Urothelium cell line (cell line): ENCODE results near the gene RABEPK.
"Not testable (repeated sequence)": the region's sequence is repeated elsewhere in the genome, so short reads cannot be mapped to it uniquely, and the experiment has no call there.

Experiments
- DNase-seq: peaks from one replicate; pipeline ENCODE4 v3.0.0; 2011; ENCODE audit warnings: low spot score, mixed read lengths
- FAIRE-seq: peaks from 2 replicates; lab custom pipeline; 2011; peaks lifted over from hg19 to GRCh38; lab: Jason Lieb, UNC

The RABEPK gene, protein sequence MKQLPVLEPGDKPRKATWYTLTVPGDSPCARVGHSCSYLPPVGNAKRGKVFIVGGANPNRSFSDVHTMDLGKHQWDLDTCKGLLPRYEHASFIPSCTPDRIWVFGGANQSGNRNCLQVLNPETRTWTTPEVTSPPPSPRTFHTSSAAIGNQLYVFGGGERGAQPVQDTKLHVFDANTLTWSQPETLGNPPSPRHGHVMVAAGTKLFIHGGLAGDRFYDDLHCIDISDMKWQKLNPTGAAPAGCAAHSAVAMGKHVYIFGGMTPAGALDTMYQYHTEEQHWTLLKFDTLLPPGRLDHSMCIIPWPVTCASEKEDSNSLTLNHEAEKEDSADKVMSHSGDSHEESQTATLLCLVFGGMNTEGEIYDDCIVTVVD

DNA sequence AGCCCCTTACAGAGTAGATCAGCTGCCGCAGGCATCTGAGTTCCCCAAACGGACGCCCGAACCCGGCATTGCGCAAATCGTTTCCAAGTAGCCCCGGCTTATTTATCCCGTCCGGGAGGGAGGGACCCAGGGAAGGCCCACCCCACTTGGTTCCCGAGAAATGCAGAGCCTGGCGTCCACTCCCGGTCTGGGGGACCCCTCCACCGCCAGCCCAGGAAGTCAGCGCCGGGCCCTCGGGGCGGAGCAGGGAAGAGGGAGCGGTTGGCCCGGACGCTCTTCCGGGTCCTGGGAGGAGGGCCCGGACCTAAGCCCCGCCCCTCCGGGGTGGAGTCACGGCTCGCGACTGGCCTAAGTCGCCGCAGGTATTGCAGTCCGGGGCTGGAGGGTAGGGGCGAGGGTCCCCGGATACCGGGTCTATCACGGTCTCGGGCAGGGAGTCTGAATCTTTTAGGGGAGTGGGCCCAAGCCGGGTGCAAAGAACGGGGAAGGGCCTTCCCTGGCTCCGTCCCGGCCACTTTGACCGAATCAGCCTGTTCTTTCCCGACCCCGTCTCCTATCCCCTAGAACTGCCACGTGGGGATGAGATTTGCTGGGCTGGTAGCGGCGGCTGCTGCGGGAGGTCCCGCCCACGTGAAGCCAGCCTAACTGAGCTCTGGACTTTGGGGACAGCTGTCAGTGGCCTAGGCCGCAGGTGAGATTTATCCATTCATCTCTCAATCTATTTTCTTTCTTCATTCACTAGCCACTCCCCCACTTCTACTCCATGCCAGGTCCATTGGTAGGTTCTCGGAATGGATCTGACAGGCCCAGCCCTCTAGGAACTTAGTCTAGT is at the start of gene RABEPK:
Gene RABEPK, plus strand, starts transcription at position 327 of the 832 bp plus-strand sequence. CDS start 2,472 bp downstream, outside the sequence.
- no peak for FAIRE-seq
- peak; percentile 97 for DNase-seq

DNA sequence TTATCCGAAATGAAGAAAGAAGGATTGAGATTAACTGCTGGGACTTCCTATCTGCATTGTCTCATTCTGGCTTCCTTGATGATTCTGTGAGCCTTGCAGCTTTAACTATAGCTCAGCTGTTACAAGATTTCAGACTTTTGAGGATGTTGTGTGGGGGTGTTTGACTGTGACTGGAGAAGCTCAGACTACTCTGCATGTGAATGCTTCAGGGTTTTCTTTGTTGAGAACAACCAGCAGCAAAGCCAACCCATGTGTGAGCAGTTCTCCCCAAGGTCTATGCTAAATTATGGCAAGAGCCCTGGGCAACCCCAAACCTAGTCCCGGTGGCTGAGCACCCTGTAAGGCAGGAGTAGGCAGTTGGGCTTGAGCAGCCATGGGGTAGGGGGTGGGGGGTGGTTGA is 48.6 kb upstream of the RABEPK start:
- FAIRE-seq (no peak), DNase-seq (no peak)

DNA sequence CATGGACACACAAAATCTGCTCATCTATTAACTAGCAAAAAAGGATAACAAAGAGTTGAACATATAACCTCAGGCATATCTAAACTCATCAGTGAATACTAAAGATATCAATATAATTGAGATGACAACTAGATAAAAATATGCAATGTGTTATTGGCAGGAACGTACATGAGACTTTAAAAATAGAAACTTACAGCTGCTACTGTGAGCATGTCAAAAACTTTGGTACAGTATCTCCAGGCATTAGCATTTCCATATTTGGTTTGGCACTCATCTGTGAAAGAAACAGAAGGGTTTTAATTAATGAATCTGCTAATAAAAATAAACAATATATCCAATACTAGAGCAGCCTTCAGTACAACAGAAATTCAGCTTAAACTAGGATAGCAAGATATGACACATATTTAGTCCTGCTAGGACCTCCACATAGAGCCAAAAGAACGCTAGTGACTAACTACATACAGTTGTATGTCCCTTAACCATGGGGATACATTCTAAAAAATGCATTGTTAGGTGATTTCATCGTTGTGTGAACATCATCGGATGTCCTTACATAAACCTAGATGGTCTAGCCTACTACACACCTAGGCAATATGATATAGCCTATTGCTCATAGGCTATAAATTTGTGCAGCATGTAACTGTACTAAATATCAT is 46.5 kb upstream of the RABEPK start:
- no peak for FAIRE-seq
- no peak for DNase-seq

DNA sequence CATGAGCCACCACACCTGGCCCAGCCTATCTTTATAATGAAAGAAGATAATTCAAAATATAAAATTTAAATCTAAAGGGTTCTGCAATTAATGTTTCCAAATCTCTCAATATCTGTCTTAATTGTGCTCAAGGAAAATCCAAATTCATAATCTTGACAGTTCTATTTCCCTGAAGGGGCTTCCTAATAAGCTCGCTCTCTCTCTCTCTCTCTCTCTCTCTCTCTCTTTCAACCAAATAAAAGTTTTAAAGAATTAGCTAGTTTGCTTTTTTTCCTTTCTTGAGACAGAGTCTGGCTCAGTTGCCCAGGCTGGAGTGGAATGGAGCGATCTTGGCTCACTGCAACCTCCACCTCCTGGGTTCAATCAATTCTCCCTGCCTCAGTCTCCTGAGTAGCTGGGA is 43.8 kb upstream of the RABEPK start:
- FAIRE-seq: no peak

DNA sequence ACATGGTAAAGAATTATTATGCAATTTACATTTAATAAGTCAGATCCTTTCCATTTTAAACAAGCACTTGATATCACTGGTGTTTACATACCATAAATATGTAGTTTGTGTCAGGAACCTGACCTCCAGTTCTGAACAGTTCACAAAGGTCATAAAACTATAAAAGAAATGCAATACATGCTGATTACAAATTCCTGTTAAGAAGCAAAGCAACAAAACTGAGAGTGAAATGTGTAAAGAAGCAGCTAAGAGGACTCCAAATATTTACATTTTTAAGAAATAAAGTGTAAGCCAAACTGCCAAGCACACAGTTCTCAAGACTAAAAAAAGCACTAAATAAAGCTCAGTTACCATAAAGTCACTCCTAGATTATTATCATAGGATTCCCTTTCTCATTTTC is 39.6 kb upstream of the RABEPK start:
- FAIRE-seq (no peak), DNase-seq (no peak)

More for the DNA sequence above, 43.8 kb upstream of the RABEPK start:
- no peak for DNase-seq

DNA sequence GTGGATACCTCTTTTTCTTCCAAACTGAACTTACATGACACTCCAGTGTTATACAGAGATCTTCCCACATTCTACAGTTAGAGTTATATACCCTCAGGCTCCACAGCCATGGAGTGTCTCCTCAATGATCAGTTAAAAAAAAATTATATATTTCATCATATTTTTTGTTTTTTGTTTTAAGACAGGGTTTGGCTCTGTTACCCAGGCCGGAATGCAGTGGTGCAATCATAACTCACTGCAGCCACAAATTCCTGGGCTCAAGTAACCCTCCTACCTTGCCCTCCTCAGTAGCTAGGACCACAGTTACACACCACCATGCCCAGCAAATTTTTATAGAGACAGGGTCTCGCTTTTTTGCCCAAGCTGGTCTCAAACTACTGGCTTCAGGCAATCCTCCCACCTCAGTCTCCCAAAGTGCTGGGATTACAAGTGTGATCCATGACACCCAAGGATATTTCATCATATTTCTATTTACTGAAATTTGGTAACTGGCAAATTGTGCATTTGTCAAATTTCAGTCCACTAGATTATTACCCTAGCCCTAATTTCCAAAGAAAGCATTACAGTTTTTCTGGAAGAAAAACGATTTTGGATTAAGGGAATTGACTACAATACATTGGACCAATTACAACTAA is 38.9 kb upstream of the RABEPK start:
- DNase-seq (no peak), FAIRE-seq (no peak)

DNA sequence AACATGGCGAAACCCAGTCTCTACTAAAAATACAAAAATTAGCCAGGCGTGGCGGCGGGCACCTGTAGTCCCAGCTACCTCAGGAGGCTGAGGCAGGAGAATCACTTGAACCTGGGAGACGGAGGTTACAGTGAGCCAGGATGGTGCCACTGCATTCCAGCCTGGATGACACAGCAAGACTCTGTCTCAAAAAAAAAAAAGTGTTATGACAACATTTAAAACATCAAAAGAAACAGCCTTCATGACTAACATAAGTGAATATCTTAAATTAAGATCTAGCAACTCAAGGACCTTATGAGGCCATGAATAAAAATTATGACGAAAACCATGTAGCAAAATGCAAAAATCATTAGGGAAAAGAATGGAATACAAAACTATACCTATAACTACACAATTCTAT is 37.5 kb upstream of the RABEPK start:
- FAIRE-seq, DNase-seq: not testable (repeated sequence)

DNA sequence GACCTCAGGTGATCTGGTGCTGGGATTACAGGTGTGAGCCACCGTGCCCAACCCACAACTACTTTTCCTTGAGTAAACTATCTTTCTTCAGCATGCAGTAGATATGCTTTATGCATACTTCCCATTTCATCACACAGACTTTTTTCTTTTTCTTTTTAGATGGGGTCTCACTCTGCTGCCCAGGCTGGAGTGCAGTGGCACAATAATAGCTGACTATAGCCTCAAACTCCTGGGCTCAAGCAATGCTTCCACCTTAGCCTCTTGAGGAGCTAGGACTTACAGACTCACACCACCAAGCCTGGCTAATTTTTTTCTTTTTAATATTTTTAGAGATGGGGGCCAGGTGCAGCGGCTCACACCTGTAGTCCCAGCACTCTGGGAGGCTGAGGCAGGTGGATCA is 33.6 kb upstream of the RABEPK start:
- no peak for DNase-seq
- no peak for FAIRE-seq

DNA sequence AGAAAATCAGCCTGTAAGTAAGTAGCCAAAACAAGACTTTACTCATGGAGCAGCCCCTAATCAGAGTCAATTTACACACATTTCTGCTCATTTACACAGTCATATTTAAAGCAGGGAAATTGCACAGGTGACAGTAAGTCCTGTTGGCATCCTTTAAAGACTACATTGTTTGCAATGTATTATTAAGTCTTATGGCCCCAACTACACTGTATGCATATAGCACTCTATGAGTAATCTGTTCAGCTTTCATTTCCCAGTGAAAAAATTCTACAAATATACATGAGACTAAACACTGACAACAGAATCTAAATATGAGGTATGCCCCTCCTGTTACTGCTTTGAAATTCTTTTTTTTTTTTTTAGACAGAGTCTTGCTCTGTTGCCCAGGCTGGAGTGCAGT is 30.4 kb upstream of the RABEPK start:
- FAIRE-seq: no peak

DNA sequence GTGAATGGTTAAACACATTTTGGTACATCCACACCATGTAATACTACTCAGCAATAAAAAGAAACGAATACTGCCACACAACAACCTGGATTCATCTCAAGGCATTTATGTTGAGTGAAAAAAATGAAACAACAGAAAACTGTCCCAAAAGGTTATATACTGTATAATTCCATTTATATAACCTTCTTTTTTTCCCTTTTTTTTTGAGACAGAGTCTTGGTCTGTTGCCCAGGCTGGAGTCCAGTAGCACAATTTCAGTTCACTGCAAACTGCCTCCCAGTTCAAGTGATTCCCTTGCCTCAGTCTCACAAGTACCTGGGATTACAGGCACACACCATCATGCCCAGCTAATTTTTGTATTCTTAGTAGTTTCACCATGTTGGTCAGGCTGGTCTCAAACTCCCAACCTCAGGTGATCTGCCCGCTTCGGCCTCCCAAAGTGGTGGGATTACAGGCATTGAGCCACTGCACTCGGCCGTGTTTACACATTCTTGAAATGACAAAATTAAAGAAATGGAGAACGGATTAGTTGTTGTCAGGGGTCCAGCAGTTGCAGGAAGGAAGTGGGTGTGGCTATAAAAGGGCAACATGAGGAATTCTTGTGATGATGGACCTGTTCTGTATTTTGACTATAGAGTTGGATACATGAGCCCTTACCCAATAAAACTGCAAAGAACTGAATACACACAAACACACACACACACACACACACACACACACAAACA is 28.1 kb upstream of the RABEPK start:
- no peak for FAIRE-seq

More for the DNA sequence above, 30.4 kb upstream of the RABEPK start:
- no peak for DNase-seq

DNA sequence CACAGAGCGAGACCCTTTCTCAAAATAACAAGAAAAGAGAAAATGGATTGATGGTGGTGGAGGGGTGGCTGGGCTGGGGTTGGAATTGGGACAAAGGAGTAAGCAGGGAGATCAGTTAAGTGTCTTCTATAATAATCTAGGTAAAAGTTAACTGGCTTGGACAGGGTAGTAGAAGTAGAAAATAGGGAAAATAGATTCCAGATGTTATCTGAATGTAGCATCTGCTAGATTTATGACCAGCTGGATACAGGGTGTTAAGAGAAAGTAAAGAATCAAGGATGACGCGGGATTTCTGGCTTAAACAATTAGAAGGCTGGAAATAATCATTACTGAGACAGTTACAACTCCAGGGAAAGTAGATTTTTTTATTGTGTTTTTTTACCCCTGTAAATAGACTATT is 23.7 kb upstream of the RABEPK start:
- DNase-seq: no peak

More for the DNA sequence above, 28.1 kb upstream of the RABEPK start:
- no peak for DNase-seq

DNA sequence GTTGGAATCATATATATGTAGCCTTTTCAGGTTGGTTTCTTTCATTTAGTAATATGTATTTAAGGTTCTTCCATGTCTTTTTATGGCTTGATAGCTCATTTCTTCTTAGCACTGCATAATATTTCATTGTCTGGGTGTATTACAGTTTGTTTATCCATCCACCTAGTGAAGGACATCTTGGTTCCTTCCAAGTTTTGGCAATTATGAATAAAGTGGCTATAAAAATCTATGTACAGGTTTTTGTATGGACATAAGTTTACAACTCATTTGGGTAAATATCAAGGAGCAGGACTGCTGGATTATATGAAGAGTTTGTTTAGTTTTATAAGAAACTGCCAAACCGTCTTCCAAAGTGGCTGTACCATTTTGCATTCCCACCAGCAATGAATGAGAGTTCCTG is 22.5 kb upstream of the RABEPK start:
- DNase-seq (no peak), FAIRE-seq (no peak)

More for the DNA sequence above, 23.7 kb upstream of the RABEPK start:
- no peak for FAIRE-seq

DNA sequence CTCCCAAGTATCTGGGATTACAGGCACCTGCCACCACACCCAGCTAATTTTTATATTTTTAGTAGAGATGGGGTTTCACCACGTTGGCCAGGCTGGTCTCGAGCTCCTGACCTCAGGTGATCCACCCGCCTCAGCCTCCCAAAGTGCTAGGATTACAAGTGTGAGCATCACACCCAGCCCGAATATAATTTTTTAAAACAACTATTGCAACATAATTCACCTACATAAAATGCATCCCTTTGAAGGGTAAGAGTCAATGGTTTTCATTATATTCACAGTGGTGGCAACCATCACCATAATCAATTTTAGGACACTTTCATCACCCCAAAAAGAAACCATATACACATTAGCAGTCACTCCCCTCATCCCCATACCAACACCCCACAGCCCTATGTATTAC is 20.6 kb upstream of the RABEPK start:
- DNase-seq, FAIRE-seq: not testable (repeated sequence)

DNA sequence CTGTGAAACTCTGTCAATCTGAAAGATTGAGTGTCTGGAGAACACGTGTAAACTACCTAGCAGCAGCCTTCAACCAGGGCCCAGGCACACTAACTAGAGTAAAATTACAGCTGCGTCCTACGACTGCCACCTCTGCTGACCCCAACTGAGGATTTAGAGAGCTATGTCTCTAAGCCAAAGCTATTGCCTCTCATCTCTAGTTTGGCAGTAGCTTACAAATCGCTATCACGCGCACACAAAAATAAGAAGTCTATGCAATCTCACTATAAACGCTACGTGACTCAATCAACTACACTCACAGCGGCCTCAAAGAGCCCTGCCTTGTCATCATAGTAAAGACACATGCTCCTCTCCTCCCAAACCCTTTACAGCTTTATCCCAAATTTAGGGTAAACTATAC is 19.5 kb upstream of the RABEPK start:
- FAIRE-seq: no peak

DNA sequence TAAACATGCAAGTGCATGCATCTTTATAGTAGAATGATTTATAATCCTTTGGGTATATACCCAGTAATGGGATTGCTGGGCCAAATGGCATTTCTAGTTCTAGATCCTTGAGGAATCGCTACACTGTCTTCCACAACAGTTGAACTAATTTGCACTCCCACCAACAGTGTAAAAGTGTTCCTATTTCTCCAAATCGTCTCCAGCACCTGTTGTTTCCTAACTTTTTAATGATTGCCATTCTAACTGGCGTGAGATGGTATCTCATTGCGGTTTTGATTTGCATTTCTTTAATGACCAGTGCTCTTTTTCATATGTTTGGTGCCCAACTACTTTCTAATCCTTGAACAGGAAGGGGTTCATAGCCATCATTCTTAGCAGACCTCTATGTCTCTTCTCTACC is 18.6 kb upstream of the RABEPK start:
- not testable (repeated sequence) for DNase-seq, FAIRE-seq

More for the DNA sequence above, 19.5 kb upstream of the RABEPK start:
- DNase-seq: no peak

DNA sequence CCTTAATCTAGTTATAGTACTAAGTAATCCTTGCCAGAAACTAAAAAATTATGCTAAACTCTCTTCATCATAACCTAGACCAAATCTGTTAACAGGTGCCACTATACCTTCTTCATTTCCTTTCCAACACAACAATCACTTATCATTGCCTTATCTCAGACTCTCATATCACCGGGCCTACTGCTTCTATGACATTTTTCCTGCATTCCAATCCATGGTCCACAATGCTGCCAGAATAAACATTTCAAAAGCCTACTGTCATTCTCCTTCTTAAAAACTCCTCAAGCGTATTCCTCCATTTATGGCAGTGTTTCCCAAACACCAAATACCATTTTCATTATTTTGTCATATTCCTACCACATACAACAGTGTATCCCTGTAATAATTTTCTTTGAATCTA is 17.3 kb upstream of the RABEPK start:
- FAIRE-seq: no peak

DNA sequence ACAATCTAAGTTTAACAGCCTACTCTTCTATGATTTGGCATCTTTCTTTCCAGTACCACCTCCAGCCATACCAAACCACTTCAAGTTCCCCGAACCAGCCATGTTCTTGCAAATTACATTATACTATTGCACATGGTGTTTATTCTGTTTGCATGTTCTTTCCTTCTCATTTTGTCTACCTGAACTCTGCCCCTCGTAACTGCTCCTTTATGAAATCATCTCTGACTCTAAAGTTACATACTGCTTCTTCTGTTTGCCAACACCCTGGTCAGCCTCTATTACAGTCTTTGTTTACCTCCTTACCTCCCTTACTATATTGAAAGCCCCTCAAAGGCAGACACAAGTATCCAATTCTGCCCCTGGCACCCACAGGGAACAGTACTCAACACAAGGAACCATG is 16.8 kb upstream of the RABEPK start:
- DNase-seq (no peak), FAIRE-seq (no peak)

More for the DNA sequence above, 17.3 kb upstream of the RABEPK start:
- DNase-seq: no peak

DNA sequence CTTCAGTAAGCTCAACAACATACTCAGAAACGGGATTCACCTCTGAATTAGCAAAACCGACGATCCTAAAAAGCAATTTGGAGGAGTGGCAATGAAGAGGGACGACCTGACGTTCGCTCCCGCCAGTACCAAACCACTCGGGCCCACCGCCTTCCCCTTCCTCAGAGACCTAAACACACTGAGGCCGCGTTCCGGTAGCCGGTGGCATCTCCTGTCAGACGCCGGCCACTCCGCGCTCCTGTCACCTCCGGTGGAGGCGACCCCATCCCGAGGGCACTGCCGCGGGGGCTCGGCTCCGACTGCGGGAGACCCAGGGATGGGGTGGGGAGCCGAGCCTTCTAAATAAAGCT is 11.4 kb upstream of the RABEPK start:
- FAIRE-seq (no peak), DNase-seq (peak; percentile 10)

DNA sequence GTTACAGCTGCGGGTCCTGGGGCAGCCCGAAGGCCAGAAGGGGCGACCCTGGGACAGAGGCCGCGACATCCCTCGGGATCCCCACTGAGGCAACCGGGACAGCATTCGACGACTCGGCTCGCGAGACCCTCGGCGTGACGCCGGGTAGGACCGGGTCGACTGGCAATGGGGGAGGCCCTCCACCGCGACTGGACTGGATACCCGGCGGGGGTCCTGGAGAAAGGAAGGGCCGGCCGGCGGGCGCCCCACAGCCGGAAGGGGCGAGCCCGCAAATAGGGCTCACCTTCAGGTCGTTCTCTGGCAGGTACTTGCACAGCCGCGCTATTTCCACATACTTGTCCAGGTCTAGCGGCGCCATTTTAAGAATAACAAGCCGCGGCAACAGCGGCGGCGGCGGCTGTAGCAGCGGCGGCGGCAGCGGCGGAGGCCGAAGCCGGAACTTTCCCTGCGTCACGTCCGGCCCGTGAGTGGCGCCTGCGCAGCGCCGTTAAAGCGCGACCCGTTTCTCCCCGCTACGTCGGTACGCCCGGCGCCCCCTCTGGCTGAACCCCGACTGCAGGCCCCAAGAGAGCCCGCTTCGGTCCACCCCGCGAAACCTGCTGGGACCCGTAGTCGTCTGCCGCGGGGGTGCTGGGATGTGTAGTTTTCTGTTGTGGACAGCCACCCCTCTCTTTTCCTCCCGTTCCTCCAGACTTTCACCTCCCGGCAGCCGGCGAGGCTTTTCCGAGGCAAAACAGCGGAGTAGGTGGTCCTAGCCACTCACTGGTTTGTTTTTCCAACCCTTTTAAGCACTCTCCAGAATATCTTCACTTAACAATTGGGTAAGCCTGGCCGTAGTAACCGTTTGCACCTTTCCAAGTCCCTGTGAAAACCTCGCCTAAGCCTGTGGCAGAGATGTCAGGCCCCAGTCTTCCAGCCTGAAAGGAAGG is 10.7 kb upstream of the RABEPK start, which contains the start of gene PPP6C:
Gene PPP6C, minus strand, starts transcription at position 443 of the 929 bp plus-strand sequence. Its CDS starts 85 bp downstream, at position 358.
- DNase-seq (peak; percentile 95), FAIRE-seq (no peak)
